GM12872 (cell line): ENCODE measurements around the gene NT5E.

Source experiments
- CTCF ChIP-seq: IDR thresholded peaks from 3 replicates; pipeline ENCODE4 v1.5.1; 2011; ENCODE audit warnings: low read depth, mild to moderate bottlenecking, low read length, moderate library complexity; ENCODE audit not compliant: insufficient read depth

Gene NT5E

GRCh38 chr6:85449818-85450759 is at the start of gene NT5E:
Gene NT5E (plus strand): TSS chr6:85450083. CDS start chr6:85450140, 57 bp downstream.
- TF ChIP-seq CTCF: 0 out of 3 replicates have a peak, but pooled peaks have one; percentile 1

GRCh38 chr6:85400331-85400730 is 49.6 kb upstream of the NT5E start:
- no peak for TF ChIP-seq CTCF

- no peak for TF ChIP-seq CTCF
Observed at GRCh38 chr6:85401186-85402021, 48.5 kb upstream of the NT5E start.

- no peak for TF ChIP-seq CTCF
Observed at GRCh38 chr6:85402071-85402470, 47.8 kb upstream of the NT5E start.

GRCh38 chr6:85402922-85403321 is 47.0 kb upstream of the NT5E start:
- TF ChIP-seq CTCF: no peak

GRCh38 chr6:85403331-85404015 is 46.4 kb upstream of the NT5E start:
- no peak for TF ChIP-seq CTCF
